ENCODE measurements around the gene SYT15.

The SYT15 gene

GRCh38 chr10:46544989-46545791 is 33.7 kb upstream of the SYT15 start:
- DNase-seq (ENCODE audit: low read depth), result no peak

GRCh38 chr10:46545861-46546590 is 32.9 kb upstream of the SYT15 start:
- DNase-seq (ENCODE audit: low read depth), result no peak

- DNase-seq (ENCODE audit: low read depth), result no peak
Measured at GRCh38 chr10:46546591-46547540, 32.1 kb upstream of the SYT15 start.

- no peak for DNase-seq (ENCODE audit: low read depth)
Measured at GRCh38 chr10:46547541-46548497, 31.1 kb upstream of the SYT15 start.

GRCh38 chr10:46548498-46549090 is 30.3 kb upstream of the SYT15 start:
- DNase-seq (ENCODE audit: low read depth), result no peak

GRCh38 chr10:46549171-46550075 is 29.5 kb upstream of the SYT15 start:
- DNase-seq (ENCODE audit: low read depth), result no peak

GRCh38 chr10:46550076-46550790 is 28.7 kb upstream of the SYT15 start:
- no peak for DNase-seq (ENCODE audit: low read depth)

- DNase-seq (ENCODE audit: low read depth), result no peak
Measured at GRCh38 chr10:46550795-46551700, 27.9 kb upstream of the SYT15 start.

DNA sequence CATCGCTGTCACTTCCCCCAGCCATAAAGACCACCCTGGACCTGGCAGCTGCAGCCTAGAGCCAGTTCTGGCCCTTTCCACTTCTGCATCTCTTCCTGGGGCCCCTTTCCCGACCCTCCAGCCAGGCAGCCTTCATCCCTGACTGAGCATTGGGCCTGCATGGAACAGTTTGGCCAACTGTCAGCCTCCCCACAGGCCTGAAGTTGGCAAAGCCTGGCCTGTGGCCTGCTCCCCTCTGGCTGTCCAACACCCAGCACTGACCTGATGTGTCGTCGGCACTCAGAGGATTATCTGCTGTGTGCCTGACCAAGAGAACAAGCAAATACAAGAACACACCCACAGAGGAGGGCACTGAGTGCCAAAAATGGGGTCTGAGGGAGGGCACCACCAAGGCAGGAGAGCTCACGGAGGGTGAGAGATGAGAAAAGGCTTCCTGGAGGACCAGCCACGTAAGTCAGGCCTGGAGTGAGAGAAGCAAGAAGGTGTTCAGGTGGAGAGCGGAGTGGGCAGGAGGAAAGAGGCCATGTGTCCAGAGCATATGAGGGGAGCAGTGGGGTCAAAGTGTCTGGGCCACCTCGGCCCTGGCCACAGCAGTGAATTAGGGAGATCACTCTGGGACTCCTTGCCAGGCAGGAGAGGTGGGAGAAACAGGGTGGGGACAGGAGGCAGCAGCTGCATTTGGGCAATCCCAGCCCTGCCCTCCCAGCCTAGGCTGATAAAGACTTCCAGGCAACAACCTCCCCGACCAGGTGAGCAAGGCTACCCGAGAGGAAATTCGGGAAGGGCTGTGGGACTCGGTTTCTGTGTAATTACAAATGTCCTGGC is 27.0 kb upstream of the SYT15 start:
- no peak for DNase-seq (ENCODE audit: low read depth)

GRCh38 chr10:46552526-46553237 is 26.2 kb upstream of the SYT15 start:
- DNase-seq (ENCODE audit: low read depth), result no peak

DNA sequence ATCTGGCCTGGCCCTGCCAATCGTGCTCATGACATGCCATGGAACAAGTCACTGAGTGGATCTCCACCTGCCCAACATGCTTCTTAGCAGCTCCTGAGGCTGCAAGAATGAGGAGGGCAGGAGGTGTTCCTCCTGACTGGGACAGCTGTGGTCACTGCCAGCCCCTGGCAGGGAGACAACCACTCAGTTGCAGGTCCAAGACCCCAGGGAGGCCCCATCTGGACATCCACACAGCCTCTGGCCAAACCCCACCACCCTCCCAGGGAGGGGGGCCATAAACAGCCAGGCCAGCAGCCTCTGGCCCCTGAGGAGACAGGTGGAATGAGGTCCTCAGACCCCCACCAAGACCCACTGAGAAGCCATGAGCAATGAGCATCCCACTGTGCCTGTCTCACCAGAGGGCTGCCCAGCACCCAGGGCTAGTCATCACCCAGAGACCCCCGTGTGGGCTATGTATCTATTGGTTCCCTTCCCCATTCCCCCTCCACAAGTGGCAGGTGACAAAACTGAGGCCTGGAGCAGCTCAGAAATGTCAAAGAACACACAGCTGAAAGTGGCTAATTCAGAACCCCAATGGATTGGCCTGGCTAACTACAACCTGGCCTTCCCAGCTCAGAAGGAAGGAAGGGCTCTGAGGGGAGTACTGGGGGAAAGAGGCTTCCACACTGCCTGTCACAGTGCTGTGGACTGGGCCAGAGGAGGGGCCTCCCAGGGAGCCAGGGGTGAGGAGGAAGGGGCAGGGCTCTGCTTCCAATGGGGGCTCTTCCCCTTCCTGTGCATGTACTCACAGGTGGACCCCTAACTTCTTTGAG is 25.5 kb upstream of the SYT15 start:
- DNase-seq (ENCODE audit: low read depth), result no peak

DNA sequence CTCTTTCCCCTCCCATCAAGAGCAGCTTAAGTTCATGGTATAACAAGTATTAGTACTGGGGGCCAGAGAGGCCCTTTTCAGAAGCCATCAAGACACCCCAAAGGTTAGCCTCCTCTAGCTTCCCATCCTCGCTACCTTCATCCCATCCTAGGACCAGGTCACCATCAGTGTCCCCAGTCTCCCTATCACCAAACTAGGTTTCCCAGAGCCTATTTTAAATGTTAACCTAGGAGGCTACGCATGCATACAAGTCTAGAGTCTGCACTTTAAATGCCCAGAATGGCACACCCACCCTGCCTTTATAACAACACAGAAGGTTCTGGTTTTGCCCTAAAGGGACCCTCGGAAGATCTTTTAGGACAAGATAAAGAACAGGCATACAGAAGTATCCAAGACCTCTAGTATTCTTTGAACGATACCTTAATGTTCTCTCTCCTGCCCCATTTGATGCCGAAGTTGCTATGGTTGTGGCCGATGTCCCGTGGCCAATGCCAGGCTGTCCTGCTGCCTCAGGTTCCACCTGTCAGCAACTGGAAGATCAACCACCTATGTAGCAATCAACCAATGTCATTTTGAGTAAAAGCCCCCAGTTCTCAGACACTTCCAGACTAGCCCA is 24.7 kb upstream of the SYT15 start:
- no peak for DNase-seq (ENCODE audit: low read depth)

DNA sequence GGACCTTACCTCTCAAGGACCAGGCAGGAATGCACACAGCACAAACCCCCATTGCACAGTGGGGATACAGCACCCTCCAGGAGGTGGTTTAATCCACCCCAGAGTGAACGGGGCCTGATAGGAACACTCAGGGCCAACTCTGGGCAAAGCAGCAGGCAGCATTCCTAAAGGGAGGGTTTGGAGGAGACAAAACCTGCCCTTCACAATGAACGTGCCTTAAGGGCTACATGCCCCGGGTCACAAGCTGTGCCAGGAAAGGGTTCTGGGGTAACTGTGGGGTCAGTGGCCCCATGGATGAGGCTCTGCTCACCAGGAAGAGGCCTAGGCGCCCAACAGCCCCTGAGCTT is 23.6 kb upstream of the SYT15 start:
- DNase-seq (ENCODE audit: low read depth), result no peak

GRCh38 chr10:46555713-46556514 is 23.0 kb upstream of the SYT15 start:
- DNase-seq (ENCODE audit: low read depth), result no peak
